Mucosa of descending colon (tissue), 3 donors: ENCODE measurements around the gene AMT. TPM values are rescaled to one million over a fixed set of nuclear protein-coding genes. Genes with fewer than 3 reads are reported as not detected.

ENCODE experiments used
- ATAC-seq: fragments of 200-7000 bp; cut with Tn5 transposase; one replicate; pipeline ENCODE4 v1.9.1; 2020; ENCODE audit warnings: mild to moderate bottlenecking, moderate library complexity
- DNase-seq, 3 donors: peaks; one replicate each; pipeline ENCODE4 v3.0.0-alpha.2; 2020
- H3K36me3 ChIP-seq: fragments of 200-600 bp; one replicate; pipeline ENCODE4 v1.8.0; 2021; ENCODE audit warnings: low read depth, mild to moderate bottlenecking
- H3K4me1 ChIP-seq: fragments of 200-600 bp; one replicate; pipeline ENCODE4 v1.8.0; 2021; ENCODE audit warnings: low read depth, mild to moderate bottlenecking
- H3K4me3 ChIP-seq: fragments of 200-600 bp; one replicate; pipeline ENCODE4 v1.8.0; 2021; ENCODE audit warnings: mild to moderate bottlenecking
- H3K9me3 ChIP-seq: fragments of 200-600 bp; one replicate; pipeline ENCODE4 v1.8.0; 2021; ENCODE audit warnings: mild to moderate bottlenecking
- intact Hi-C, 2 donors: fragments of 100-400 bp; cut with DNase I in 1 of 2; cut with micrococcal nuclease in 1 of 2; formaldehyde crosslinking; loops; one replicate each; pipeline versions ENCODE4 v1.11.0 to v1.11.1; 2022; cut with DNase I, micrococcal nuclease
- total RNA-seq, 3 donors: library from RNA; stranded (reverse); fragmentation: NEBNext Ultra II Directional in 2 of 3; extraction: Animal tissue kit (Norgen Biotek cat#: 25700) in 2 of 3; gene quantifications; one replicate each; pipeline versions ENCODE4 v1.2.1 to v1.2.4, GENCODE V29; 2021 to 2023
- TF ChIP-seq, protein P1 (sequence below): fragments of 200-600 bp; IDR thresholded peaks from one replicate; pipeline ENCODE4 v1.8.0; 2022; ENCODE audit warnings: antibody characterized with exemption, mild to moderate bottlenecking
- donor health status: DM: no; HTN: no; CAD: no; lungs with moderate emphysema.
- donor health status: DM: no; HTN: no; CAD: no.
- donor health status: DM: no; HTN: yes; CAD: no.

Gene AMT
- total RNA-seq, 3 donors from 2014 or later = 15.8 to 36.3 (median 22.9) TPM

DNA sequence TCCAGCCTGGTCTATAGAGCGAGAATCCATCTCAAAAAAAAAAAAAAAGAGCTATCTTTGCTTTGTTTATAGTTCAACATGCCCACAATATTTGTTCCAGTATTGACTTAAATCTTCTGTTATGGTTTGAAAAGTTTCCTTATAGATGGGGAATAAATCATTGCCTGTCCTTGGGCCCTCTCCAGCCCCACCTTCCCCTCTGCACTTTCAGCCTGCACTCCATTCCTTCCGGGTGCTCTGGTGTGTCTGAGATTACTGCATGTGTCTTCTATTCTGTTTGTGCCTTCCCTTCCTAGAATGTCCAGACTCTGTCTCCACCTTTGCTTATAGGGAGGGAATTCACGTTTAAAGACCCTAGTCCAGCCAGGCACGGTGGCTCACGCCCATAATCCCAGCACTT is 38.9 kb downstream of the AMT start:
- peak in 2 of 3 donors; percentile 51 to 52 for DNase-seq
- Histone ChIP-seq H3K9me3 (no peaks in the 10 kb centered on the region), H3K4me1 (peaks cover 34% of the 10 kb centered on the region), H3K4me3 (no peak overlapping the region), H3K36me3 (no peaks in the 10 kb centered on the region)
- TF ChIP-seq, protein P1, sequence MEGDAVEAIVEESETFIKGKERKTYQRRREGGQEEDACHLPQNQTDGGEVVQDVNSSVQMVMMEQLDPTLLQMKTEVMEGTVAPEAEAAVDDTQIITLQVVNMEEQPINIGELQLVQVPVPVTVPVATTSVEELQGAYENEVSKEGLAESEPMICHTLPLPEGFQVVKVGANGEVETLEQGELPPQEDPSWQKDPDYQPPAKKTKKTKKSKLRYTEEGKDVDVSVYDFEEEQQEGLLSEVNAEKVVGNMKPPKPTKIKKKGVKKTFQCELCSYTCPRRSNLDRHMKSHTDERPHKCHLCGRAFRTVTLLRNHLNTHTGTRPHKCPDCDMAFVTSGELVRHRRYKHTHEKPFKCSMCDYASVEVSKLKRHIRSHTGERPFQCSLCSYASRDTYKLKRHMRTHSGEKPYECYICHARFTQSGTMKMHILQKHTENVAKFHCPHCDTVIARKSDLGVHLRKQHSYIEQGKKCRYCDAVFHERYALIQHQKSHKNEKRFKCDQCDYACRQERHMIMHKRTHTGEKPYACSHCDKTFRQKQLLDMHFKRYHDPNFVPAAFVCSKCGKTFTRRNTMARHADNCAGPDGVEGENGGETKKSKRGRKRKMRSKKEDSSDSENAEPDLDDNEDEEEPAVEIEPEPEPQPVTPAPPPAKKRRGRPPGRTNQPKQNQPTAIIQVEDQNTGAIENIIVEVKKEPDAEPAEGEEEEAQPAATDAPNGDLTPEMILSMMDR = no peak
- intact Hi-C loops = no loop called here
- peak; percentile 96 for ATAC-seq

DNA sequence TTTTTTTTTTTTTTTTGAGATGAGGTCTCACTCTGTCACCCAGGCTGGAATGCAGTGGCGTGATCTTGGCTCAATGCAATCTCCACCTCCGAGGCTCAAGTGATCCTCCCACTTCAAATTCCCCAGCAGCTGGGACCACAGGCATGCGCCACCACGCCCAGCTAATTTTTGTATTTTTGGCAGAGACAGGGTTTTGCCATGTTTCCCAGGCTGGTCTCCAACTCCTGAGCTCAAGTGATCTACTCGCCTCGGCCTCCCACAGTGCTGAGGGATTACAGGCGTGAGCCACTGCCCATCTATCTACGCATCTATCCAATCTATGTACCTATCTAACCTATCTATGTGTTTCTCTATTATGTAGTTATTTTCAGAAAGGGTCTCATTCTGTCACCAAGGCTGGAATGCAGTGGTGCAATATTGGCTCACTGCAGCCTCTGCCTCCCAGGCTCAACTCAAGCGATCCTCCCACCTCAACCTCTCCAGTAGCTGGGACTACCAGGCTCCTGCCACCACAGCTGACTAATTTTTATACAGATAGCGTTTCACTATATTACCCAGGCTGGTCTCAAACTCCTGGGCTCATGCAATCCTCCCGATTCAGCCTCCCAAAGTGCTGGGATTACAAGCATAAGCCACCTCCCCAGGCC is 43.9 kb downstream of the AMT start:
- Histone ChIP-seq H3K4me1 (peaks cover 18% of the 10 kb centered on the region), H3K36me3 (peaks cover 6% of the 10 kb centered on the region), H3K4me3 (no peak overlapping the region), H3K9me3 (no peaks in the 10 kb centered on the region)
- peak in 2 of 3 donors; percentile 5 to 15 for DNase-seq
- ATAC-seq = no peak
- TF ChIP-seq, protein P1 = no peak
- intact Hi-C loops = no loop called here

DNA sequence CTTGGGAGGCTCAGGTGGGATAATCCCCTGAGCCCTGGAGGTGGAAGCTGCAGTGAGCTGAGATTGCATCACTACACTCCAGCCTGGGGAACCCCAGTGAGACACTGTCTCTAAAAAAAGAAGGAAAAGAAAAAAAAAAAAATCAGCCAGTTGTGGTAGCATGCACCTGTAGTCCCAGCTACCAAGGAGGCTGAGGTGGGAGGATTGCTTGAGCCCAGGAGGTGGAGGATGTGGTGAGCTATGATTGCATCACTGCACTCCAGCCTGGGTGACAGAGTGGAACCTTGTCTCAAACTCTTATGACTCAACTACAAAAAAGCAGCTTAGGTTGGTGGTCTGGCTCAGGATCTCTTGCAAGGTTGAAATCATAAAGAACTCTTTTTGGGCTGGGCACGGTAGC is 44.8 kb downstream of the AMT start:
- TF ChIP-seq, protein P1 = no peak
- H3K4me1 ChIP-seq = peaks cover 11% of the 10 kb centered on the region
- intact Hi-C loops = no loop called here
- DNase-seq (no peak), ATAC-seq (peak; percentile 41)
- H3K9me3 ChIP-seq = no peaks in the 10 kb centered on the region
- H3K4me3 ChIP-seq = no peak overlapping the region
- peaks cover 6% of the 10 kb centered on the region for H3K36me3 ChIP-seq

DNA sequence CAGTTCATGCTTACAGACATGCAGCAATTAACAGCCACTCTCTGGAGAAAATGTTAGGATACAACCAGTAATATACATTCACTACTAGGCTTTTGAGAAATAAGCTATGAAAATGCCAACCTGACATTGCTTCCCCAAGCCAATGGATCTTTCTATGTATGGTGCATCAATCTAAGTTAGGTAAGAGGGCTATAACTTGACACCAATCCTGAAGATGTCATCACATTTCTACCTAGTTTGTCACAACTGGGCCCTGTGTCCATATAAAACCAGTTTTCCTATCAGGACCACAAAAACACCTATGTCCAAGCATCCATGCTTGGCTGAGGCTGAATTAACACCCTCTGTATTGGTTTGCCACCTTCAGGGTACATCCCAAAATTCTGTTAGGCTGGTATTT is 50.3 kb downstream of the AMT start:
- Histone ChIP-seq H3K4me3 (no peak overlapping the region), H3K4me1 (no peaks in the 10 kb centered on the region), H3K36me3 (peaks cover 6% of the 10 kb centered on the region), H3K9me3 (no peaks in the 10 kb centered on the region)
- TF ChIP-seq, protein P1 = no peak
- intact Hi-C loops = no loop called here
- DNase-seq = no peak
- no peak for ATAC-seq

DNA sequence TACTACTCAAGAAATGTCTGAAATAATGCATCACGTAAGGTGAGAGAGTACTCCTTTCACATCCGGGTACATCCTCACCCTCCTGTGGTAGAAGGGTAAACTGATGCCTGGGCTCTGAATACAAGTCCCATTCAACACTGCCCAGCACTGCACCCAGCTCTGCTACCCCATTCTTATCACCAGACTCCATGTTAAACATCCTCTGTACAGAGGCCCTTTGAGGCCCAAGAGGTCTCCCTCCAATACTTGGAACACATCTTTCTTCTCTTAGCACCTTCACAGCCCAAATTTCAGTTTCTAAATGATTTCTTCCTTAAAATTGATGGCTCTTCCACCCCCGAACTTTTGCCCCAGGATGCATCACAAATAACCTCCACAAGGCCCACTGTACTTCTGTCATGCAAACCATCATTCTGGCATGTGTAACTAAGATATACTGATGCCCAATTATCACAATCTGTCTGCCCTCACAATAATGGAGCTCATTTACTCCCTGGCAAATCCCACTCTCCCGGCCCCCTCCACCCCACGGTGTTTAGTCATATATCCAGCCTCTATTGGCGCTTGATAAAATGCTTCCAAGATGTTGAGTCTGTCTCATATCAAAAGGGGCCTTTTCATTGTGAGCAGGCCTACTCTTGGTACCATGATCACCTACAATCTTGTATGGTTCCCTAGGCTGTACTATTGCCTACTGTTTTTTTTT is 51.5 kb downstream of the AMT start:
- no peaks in the 10 kb centered on the region for H3K4me1 ChIP-seq
- H3K36me3 ChIP-seq = peaks cover 6% of the 10 kb centered on the region
- intact Hi-C loops = no loop called here
- H3K9me3 ChIP-seq = no peaks in the 10 kb centered on the region
- ATAC-seq (no peak), DNase-seq (no peak)
- no peak overlapping the region for H3K4me3 ChIP-seq
- TF ChIP-seq, protein P1 = no peak

Other genes starting within 250 kb of the AMT start
- gene C3orf62, start 145.2 kb downstream of the AMT start, total RNA-seq = 1 to 10 TPM; 4.5 to 7.8 (median 5.5) TPM
- gene USP4, start 82.4 kb downstream of the AMT start, total RNA-seq = 10 to 100 TPM; 46.4 to 60.5 (median 58.9) TPM
- 100 to 1,000 TPM; 122 to 148 (median 144) TPM for gene GPX1, start 64.1 kb downstream of the AMT start, total RNA-seq
- 100 to 1,000 TPM; 358 to 430 (median 419) TPM for gene RHOA, start 10.5 kb downstream of the AMT start, total RNA-seq
- 10 to 100 TPM; 31.6 to 44.4 (median 43.5) TPM for gene TCTA, start 10.1 kb downstream of the AMT start, total RNA-seq
- 10 to 100 TPM in 2 of 3 donors, 1 to 10 TPM in 1; 8.8 to 19.4 (median 17.7) TPM for gene NICN1, start 6.9 kb upstream of the AMT start, total RNA-seq
- gene DAG1, start 47.8 kb upstream of the AMT start, total RNA-seq = 10 to 100 TPM; 76.9 to 97.3 (median 88.8) TPM
- gene BSN, start 132.0 kb upstream of the AMT start, total RNA-seq = 1 to 10 TPM in 1 of 3 donors, under 1 TPM in 2; 0.17 to 1.2 (median 0.36) TPM